SU-DHL-6 (cell line): Measurements from ENCODE around the gene PRMT5.

Source experiments
- H2AFZ ChIP-seq: fragments of 200-600 bp; sonication (generic); 2 replicates; pipeline ENCODE4 v1.6.1; 2014; ENCODE audit warnings: low read depth, mild to moderate bottlenecking, moderate library complexity, mixed read lengths, antibody characterized with exemption, low read length; ENCODE audit not compliant: severe bottlenecking
- H3F3A ChIP-seq: fragments of 200-600 bp; shearing (Covaris generic); 2 replicates; pipeline ENCODE4 v1.6.0; 2016; ENCODE audit warnings: antibody characterized with exemption, mild to moderate bottlenecking; ENCODE audit not compliant: insufficient read depth
- H3K27ac ChIP-seq: fragments of 200-600 bp; sonication (generic); 2 replicates; pipeline ENCODE4 v1.5.1; 2016; ENCODE audit warnings: low read depth, mild to moderate bottlenecking, low read length, moderate library complexity, mixed read lengths
- H3K27me3 ChIP-seq: fragments of 200-600 bp; sonication (generic), shearing (Covaris generic); 2 replicates; pipeline ENCODE4 v1.6.0; 2014; ENCODE audit warnings: mild to moderate bottlenecking, low read length
- H3K36me3 ChIP-seq: fragments of 200-600 bp; sonication (generic); 2 replicates; pipeline ENCODE4 v1.6.1; 2014; ENCODE audit warnings: mild to moderate bottlenecking, low read length, mixed read lengths
- H3K4me2 ChIP-seq: fragments of 300-600, 200-600 bp; shearing (Covaris generic), sonication (generic); 2 replicates; pipeline ENCODE4 v1.6.0; 2014; ENCODE audit warnings: low read length, low read depth, mild to moderate bottlenecking; ENCODE audit not compliant: poor library complexity, severe bottlenecking
- H3K4me3 ChIP-seq: fragments of 200-600 bp; sonication (generic); 2 replicates; pipeline ENCODE4 v1.5.1; 2014; ENCODE audit warnings: antibody characterized with exemption, low read length, mild to moderate bottlenecking, mixed read lengths; ENCODE audit not compliant: insufficient read depth, poor library complexity, severe bottlenecking
- H3K79me2 ChIP-seq: fragments of 200-600 bp; sonication (generic); 2 replicates; pipeline ENCODE4 v1.6.1; 2014; ENCODE audit warnings: mild to moderate bottlenecking, low read length, moderate library complexity; ENCODE audit not compliant: insufficient read depth
- H3K9ac ChIP-seq: fragments of 200-600 bp; sonication (generic); 2 replicates; pipeline ENCODE4 v1.7.0; 2014; ENCODE audit warnings: mild to moderate bottlenecking, low read length
- H3K9me2 ChIP-seq: fragments of 200-600 bp; sonication (generic); replicated peaks from 2 replicates; pipeline ENCODE4 v1.6.1; 2014; ENCODE audit warnings: low read length; ENCODE audit not compliant: insufficient read depth
- H3K9me3 ChIP-seq: fragments of 200-600 bp; sonication (generic); 2 replicates; pipeline ENCODE4 v1.6.1; 2014; ENCODE audit warnings: low read length, mixed read lengths; ENCODE audit not compliant: insufficient read depth
- H4K20me1 ChIP-seq: fragments of 200-600 bp; sonication (generic); 2 replicates; pipeline ENCODE4 v1.6.1; 2014; ENCODE audit warnings: low read depth, mild to moderate bottlenecking, antibody characterized with exemption, low read length, moderate library complexity, mixed read lengths
- EZH2phosphoT487 ChIP-seq: fragments of 200-600 bp; sonication (generic), shearing (Covaris generic); conservative IDR thresholded peaks from 2 replicates; pipeline ENCODE4 v1.6.1; 2018; ENCODE audit warnings: mild to moderate bottlenecking, antibody characterized with exemption, low read length, moderate library complexity, mixed read lengths
- TF ChIP-seq, protein P1 (sequence below): fragments of 200-600 bp; sonication (generic); IDR thresholded peaks from one replicate; pipeline ENCODE4 v1.5.1; 2017; ENCODE audit warnings: antibody characterized with exemption, mild to moderate bottlenecking, low read length, moderate library complexity; ENCODE audit not compliant: insufficient read depth, poor library complexity, severe bottlenecking

The PRMT5 gene

GRCh38 chr14:22920697-22921096 lies 8.5 kb downstream of the PRMT5 start:
- H3F3A ChIP-seq, result peaks cover 14% of the 10 kb centered on the region
- H3K4me2 ChIP-seq, result no peak overlapping the region
- H3K36me3 ChIP-seq, result peaks cover 8% of the 10 kb centered on the region; the same call in 1 of the 2 replicates
- no peaks in the 10 kb centered on the region for H3K9me3 ChIP-seq
- no peaks in the 10 kb centered on the region for H3K9me2 ChIP-seq
- no peak overlapping the region for H3K27ac ChIP-seq
- peaks cover 29% of the 10 kb centered on the region for H3K79me2 ChIP-seq
- no peak for TF ChIP-seq EZH2phosphoT487
- H4K20me1 ChIP-seq, result no peaks in the 10 kb centered on the region
- H3K27me3 ChIP-seq, result no peaks in the 10 kb centered on the region
- no peak overlapping the region for H3K9ac ChIP-seq
- no peak overlapping the region for H3K4me3 ChIP-seq
- no peak overlapping the region for H2AFZ ChIP-seq

GRCh38 chr14:22919601-22919921 lies 9.6 kb downstream of the PRMT5 start:
- H3K79me2 ChIP-seq, result peaks cover 38% of the 10 kb centered on the region
- peak overlapping the region; percentile 49 for H3K9ac ChIP-seq
- no peaks in the 10 kb centered on the region for H3K9me2 ChIP-seq
- H3K27ac ChIP-seq, result peak overlapping the region; percentile 59
- H3F3A ChIP-seq, result peaks cover 14% of the 10 kb centered on the region
- H4K20me1 ChIP-seq, result no peaks in the 10 kb centered on the region
- H3K36me3 ChIP-seq, result peaks cover 5% of the 10 kb centered on the region; the same call in 1 of the 2 replicates
- H3K27me3 ChIP-seq, result no peaks in the 10 kb centered on the region
- TF ChIP-seq, protein P1, sequence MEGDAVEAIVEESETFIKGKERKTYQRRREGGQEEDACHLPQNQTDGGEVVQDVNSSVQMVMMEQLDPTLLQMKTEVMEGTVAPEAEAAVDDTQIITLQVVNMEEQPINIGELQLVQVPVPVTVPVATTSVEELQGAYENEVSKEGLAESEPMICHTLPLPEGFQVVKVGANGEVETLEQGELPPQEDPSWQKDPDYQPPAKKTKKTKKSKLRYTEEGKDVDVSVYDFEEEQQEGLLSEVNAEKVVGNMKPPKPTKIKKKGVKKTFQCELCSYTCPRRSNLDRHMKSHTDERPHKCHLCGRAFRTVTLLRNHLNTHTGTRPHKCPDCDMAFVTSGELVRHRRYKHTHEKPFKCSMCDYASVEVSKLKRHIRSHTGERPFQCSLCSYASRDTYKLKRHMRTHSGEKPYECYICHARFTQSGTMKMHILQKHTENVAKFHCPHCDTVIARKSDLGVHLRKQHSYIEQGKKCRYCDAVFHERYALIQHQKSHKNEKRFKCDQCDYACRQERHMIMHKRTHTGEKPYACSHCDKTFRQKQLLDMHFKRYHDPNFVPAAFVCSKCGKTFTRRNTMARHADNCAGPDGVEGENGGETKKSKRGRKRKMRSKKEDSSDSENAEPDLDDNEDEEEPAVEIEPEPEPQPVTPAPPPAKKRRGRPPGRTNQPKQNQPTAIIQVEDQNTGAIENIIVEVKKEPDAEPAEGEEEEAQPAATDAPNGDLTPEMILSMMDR, result no peak
- TF ChIP-seq EZH2phosphoT487, result no peak
- H3K4me2 ChIP-seq, result peak overlapping the region; percentile 58
- H2AFZ ChIP-seq, result peak overlapping the region; percentile 35
- H3K4me3 ChIP-seq, result peak overlapping the region; percentile 20
- H3K9me3 ChIP-seq, result no peaks in the 10 kb centered on the region

DNA sequence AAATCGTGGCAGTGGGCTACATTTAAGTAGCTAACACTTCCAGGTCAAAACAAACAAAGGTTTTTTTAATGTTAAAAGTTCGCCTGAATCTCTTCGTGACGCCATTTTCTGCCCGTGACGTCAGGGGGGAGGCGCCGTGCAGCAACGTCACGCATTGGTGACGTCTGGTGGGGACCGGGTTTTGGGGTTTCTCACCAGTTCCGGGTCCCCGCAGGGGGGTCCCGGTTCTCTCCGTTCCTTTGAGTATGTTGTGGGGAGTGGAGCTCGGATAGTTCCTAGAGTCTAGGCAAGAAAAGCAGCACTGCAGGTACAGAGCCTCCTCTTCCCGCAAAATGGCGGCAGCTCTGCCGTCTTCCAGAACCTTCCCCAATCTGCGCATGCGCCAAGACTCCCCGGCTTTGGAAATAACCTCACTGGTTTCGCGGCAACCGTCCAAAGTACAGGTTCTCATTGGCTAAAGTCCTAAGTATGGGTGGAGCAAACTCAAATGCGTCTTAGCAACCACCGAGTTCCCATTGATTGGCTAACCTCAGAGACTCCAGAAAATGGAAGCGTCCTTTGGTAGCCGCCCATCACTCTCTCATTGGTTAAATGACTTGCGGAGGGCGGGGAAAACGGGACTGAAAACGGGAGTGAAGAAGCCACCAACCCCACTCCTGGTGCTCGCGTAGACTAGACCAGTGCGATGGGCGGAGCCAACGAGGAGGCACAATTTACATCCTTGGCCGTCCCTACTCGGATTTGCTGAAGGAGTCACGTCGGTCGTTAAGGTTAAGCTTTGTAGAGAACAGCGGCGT lies 10.2 kb downstream of the PRMT5 start, which contains the start of gene RBM23:
Gene RBM23, minus strand, starts transcription at position 346 of the 797 bp plus-strand sequence.
- Histone ChIP-seq H4K20me1 (no peaks in the 10 kb centered on the region), H3K9me2 (no peaks in the 10 kb centered on the region), H3K27ac (peak within 1 kb of the TSS; percentile 70), H3K4me3 (peak within 1 kb of the TSS; percentile 92), H3K79me2 (peaks cover 42% of the 10 kb centered on the region), H3K27me3 (no peaks in the 10 kb centered on the region), H3F3A (peaks cover 14% of the 10 kb centered on the region), H3K9ac (peak within 1 kb of the TSS; percentile 69), H3K9me3 (no peaks in the 10 kb centered on the region), H3K4me2 (peak within 1 kb of the TSS; percentile 68), H3K36me3 (0 out of 2 replicates have a peak, but pooled peaks cover 5% of the 10 kb centered on the region), H2AFZ (peak within 1 kb of the TSS; percentile 35)
- TF ChIP-seq, protein P1, result no peak
- TF ChIP-seq EZH2phosphoT487, result no peak
